OCI-LY1 (cell line): ENCODE results near the gene ALDH3B1.

ENCODE experiments used
- H2AFZ ChIP-seq: fragments of 200-600 bp; sonication (generic), shearing (Covaris generic); 2 replicates; pipeline ENCODE4 v1.6.0; 2014; ENCODE audit warnings: antibody characterized with exemption, mild to moderate bottlenecking, low read length
- H3F3A ChIP-seq: fragments of 200-600 bp; sonication (generic), shearing (Covaris generic); 2 replicates; pipeline ENCODE4 v1.6.0; 2014; ENCODE audit warnings: mild to moderate bottlenecking, antibody characterized with exemption, low read length, moderate library complexity; ENCODE audit not compliant: insufficient read depth
- H3K27ac ChIP-seq: fragments of 200-600 bp; sonication (generic); 2 replicates; pipeline ENCODE4 v1.5.1; 2014; ENCODE audit warnings: low read length, mixed run types, mild to moderate bottlenecking, low read depth; ENCODE audit not compliant: poor library complexity, severe bottlenecking
- H3K27me3 ChIP-seq: fragments of 200-600 bp; sonication (generic); 2 replicates; pipeline ENCODE4 v1.6.0; 2014; ENCODE audit warnings: antibody characterized with exemption, mild to moderate bottlenecking, low read length, moderate library complexity; ENCODE audit not compliant: insufficient read depth
- H3K36me3 ChIP-seq: fragments of 200-600 bp; sonication (generic); 2 replicates; pipeline ENCODE4 v1.6.1; 2014; ENCODE audit warnings: mild to moderate bottlenecking, antibody characterized with exemption, low read length, moderate library complexity, mixed read lengths; ENCODE audit not compliant: insufficient read depth
- H3K4me1 ChIP-seq: fragments of 200-600 bp; sonication (generic); 2 replicates; pipeline ENCODE4 v1.5.1; 2014; ENCODE audit warnings: mild to moderate bottlenecking, low read length, moderate library complexity; ENCODE audit not compliant: insufficient read depth, severe bottlenecking
- H3K4me2 ChIP-seq: fragments of 200-600 bp; sonication (generic), shearing (Covaris generic); 2 replicates; pipeline ENCODE4 v1.6.1; 2014; ENCODE audit warnings: low read length
- H3K4me3 ChIP-seq: fragments of 200-600 bp; sonication (generic); 2 replicates; pipeline ENCODE4 v1.5.1; 2014; ENCODE audit warnings: low read length, low read depth, mild to moderate bottlenecking, mixed read lengths; ENCODE audit not compliant: poor library complexity, severe bottlenecking
- H3K79me2 ChIP-seq: fragments of 200-600 bp; shearing (Covaris generic); 2 replicates; pipeline ENCODE4 v1.6.1; 2016; ENCODE audit warnings: mixed run types, low read length, mixed read lengths; ENCODE audit not compliant: insufficient read depth
- H3K9ac ChIP-seq: fragments of 200-600 bp; sonication (generic), shearing (Covaris generic); 2 replicates; pipeline ENCODE4 v1.6.1; 2014; ENCODE audit warnings: mild to moderate bottlenecking, low read length, mixed read lengths
- H3K9me2 ChIP-seq: fragments of 200-600 bp; sonication (generic), shearing (Covaris generic); 2 replicates; pipeline ENCODE4 v1.6.1; 2014; ENCODE audit warnings: low read depth, mild to moderate bottlenecking, low read length, mixed read lengths
- H3K9me3 ChIP-seq: fragments of 200-600 bp; shearing (Covaris generic); 2 replicates; pipeline ENCODE4 v1.6.1; 2014; ENCODE audit warnings: low read length, mixed read lengths
- H4K20me1 ChIP-seq: fragments of 200-600 bp; sonication (generic), shearing (Covaris generic); 2 replicates; pipeline ENCODE4 v1.6.0; 2016; ENCODE audit warnings: mild to moderate bottlenecking, low read length; ENCODE audit not compliant: insufficient read depth
- EZH2 ChIP-seq: fragments of 200-600 bp; sonication (generic), shearing (Covaris generic); IDR thresholded peaks from 2 replicates; pipeline ENCODE4 v1.8.0; 2017; ENCODE audit warnings: borderline replicate concordance, mixed run types, mild to moderate bottlenecking, antibody characterized with exemption, low read length, moderate library complexity, mixed read lengths
- TF ChIP-seq, protein P1 (sequence below): fragments of 200-600 bp; sonication (generic), shearing (Covaris generic); IDR thresholded peaks from 2 replicates; pipeline ENCODE4 v1.5.1; 2017; ENCODE audit warnings: mild to moderate bottlenecking, antibody characterized with exemption, low read length, moderate library complexity, mixed read lengths

ALDH3B1 gene

DNA sequence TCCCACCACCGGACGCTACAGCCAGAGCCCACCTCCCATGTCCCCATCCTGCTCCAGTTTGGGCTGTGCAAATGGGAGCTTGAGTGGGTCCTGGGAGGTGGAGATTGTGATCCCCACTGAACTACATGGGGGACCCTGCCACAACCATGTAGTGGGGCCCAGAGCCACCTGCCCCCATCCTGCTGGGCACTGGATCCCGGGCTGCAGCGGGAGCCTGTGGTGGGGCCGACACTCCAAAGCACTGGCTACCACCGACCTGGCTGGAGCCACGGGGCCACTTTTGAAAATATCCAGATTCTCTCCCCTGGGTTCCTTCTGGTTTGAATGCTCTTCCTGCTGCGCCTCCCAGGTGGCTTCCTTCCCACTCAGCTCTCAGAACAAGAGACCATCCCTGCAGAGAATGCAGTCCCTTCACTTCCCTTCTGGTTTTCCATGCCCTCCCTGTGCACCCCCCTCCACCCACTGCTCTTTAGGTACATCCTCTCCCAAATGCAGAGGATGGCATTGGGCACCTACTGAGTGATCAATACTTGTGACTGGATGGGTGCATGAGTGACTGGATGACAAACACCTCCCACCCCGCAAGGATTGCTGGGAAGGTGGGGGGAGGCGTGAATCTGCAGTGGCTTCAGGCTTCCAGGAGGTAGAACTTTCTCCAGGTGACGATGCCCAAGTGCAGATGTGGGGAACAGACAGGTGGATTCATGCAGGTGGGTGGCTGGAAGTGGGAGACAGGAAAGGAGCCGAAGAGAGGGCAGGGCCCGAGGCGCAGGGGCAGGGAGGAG is 5.4 kb upstream of the ALDH3B1 start:
- Histone ChIP-seq H3K9ac (peak overlapping the region; percentile 76; the same call in 1 of the 2 replicates), H3K36me3 (no peaks in the 10 kb centered on the region)

DNA sequence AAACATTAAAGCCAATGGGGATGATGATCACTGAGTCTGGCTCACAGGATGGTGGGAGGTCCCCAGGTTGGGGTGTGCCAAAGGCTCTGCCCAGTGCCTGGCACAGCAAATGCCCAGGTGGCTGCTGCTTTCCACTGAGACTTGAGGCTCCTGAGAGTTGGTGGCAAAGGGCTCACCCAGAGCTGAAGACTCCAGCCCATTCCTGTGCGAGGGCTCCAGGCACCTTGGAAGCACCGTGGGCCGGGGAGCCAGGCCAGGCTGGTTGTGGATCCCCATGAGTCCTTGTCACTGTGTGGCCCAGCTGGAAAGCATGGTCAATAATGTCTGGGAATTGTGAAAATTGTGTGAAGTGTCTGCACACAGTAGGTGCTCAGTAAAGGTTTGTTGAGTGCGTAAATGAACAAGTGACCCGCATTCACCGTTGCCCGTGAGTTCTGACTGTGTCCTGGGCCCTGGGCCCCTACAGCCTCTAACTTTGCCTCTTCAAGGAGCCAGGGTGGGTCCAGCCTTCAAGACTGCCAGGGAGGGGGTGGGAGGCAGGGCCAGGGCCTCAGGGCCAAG is 3.4 kb upstream of the ALDH3B1 start:
- Histone ChIP-seq H3K36me3 (no peaks in the 10 kb centered on the region), H3K4me2 (no peak overlapping the region), H3K27me3 (no peaks in the 10 kb centered on the region), H3K9ac (no peak overlapping the region), H3K27ac (no peak overlapping the region), H3F3A (peaks cover 5% of the 10 kb centered on the region), H3K4me3 (no peak overlapping the region), H3K9me3 (no peaks in the 10 kb centered on the region), H3K79me2 (no peaks in the 10 kb centered on the region), H3K4me1 (peaks cover 46% of the 10 kb centered on the region), H4K20me1 (no peaks in the 10 kb centered on the region), H2AFZ (no peak overlapping the region), H3K9me2 (no peaks in the 10 kb centered on the region)
- no peak for TF ChIP-seq EZH2
- TF ChIP-seq, protein P1, sequence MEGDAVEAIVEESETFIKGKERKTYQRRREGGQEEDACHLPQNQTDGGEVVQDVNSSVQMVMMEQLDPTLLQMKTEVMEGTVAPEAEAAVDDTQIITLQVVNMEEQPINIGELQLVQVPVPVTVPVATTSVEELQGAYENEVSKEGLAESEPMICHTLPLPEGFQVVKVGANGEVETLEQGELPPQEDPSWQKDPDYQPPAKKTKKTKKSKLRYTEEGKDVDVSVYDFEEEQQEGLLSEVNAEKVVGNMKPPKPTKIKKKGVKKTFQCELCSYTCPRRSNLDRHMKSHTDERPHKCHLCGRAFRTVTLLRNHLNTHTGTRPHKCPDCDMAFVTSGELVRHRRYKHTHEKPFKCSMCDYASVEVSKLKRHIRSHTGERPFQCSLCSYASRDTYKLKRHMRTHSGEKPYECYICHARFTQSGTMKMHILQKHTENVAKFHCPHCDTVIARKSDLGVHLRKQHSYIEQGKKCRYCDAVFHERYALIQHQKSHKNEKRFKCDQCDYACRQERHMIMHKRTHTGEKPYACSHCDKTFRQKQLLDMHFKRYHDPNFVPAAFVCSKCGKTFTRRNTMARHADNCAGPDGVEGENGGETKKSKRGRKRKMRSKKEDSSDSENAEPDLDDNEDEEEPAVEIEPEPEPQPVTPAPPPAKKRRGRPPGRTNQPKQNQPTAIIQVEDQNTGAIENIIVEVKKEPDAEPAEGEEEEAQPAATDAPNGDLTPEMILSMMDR = no peak

More for the DNA sequence above, 5.4 kb upstream of the ALDH3B1 start:
- H3K4me3 ChIP-seq = peak overlapping the region; percentile 80
- TF ChIP-seq, protein P1 = no peak
- TF ChIP-seq EZH2 = no peak
- peaks cover 5% of the 10 kb centered on the region for H3F3A ChIP-seq
- peak overlapping the region; percentile 97 for H3K4me2 ChIP-seq
- no peaks in the 10 kb centered on the region for H3K27me3 ChIP-seq
- H3K9me2 ChIP-seq = no peaks in the 10 kb centered on the region
- peaks cover 40% of the 10 kb centered on the region for H3K4me1 ChIP-seq
- H4K20me1 ChIP-seq = no peaks in the 10 kb centered on the region
- H2AFZ ChIP-seq = no peak overlapping the region
- no peak overlapping the region for H3K27ac ChIP-seq
- no peaks in the 10 kb centered on the region for H3K9me3 ChIP-seq
- H3K79me2 ChIP-seq = no peaks in the 10 kb centered on the region

DNA sequence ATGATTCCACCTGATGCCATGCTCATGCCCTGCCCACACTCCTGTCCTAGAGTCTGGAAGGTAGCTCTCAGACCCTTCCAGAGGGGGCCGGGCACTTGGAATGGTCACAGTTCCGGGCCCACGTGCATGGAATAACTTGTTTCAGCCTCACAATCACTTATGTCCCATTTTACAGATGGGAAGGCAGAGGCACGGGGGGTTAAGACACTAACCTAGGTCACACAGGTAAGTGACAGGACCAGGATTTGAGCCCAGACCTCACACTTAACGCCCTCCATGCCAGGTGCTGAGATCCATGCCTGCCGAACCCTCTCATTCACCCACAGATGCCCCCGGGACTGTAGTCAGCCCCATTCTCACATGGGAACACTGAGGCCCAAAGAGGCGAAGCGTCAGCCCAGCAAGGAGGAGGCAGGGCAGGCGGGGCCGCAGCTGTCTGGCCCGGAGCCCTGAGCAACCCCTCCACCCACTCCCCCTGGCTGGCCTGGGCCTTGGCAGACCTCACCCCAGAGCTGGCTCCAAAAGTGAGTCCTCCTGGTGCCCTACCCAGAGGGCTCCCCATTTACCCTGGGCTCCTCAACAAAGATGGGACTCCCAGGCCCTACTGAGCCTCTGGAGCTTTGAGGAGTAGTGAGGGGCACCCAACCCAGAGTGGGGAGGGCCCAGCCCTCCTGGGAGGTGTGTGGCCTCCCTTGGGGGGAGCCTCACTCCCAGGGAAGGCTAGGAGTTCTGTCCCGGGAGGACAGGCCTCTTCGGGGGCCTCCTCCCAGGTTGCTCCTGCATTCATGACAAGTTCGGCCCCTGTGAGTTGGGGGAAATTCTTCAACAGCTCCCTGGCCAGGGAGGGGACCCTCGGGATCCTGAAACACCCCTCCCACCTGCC is 2.4 kb upstream of the ALDH3B1 start:
- Histone ChIP-seq H3K4me3 (no peak overlapping the region), H3K4me2 (no peak overlapping the region), H3K27me3 (no peaks in the 10 kb centered on the region), H3K27ac (no peak overlapping the region), H3K9me3 (no peaks in the 10 kb centered on the region), H3K4me1 (peaks cover 35% of the 10 kb centered on the region), H4K20me1 (no peaks in the 10 kb centered on the region), H2AFZ (no peak overlapping the region), H3K9me2 (no peaks in the 10 kb centered on the region), H3K36me3 (no peaks in the 10 kb centered on the region), H3K9ac (no peak overlapping the region), H3K79me2 (no peaks in the 10 kb centered on the region), H3F3A (no peaks in the 10 kb centered on the region)
- no peak for TF ChIP-seq EZH2
- TF ChIP-seq, protein P1 = no peak
